ENCODE measurements around the gene TNN.

DNA sequence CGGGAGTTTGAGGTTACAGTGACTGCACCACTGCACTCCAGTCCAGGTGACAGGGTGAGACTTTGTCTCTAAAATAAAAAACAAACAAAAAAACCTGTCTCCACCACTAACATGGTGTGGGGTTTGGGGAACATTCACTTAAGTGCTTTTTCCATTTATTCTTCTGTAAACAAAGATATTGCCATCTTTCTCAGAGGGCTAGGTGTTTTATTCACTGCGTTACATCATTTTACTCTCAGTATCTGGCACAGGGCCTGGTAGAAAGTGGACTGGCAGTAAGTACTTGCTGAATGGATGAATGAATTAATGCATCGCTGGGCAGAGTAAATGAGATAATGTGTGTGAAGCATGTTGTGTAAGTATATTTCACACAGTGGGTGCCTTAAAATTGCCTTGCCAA, 104.9 kb downstream of the TNN start:
- TF ChIP-seq EZH2phosphoT487 (IDR thresholded peaks at IDR 0.05; ENCODE audit: borderline replicate concordance): no peak
- TF ChIP-seq, protein P1, sequence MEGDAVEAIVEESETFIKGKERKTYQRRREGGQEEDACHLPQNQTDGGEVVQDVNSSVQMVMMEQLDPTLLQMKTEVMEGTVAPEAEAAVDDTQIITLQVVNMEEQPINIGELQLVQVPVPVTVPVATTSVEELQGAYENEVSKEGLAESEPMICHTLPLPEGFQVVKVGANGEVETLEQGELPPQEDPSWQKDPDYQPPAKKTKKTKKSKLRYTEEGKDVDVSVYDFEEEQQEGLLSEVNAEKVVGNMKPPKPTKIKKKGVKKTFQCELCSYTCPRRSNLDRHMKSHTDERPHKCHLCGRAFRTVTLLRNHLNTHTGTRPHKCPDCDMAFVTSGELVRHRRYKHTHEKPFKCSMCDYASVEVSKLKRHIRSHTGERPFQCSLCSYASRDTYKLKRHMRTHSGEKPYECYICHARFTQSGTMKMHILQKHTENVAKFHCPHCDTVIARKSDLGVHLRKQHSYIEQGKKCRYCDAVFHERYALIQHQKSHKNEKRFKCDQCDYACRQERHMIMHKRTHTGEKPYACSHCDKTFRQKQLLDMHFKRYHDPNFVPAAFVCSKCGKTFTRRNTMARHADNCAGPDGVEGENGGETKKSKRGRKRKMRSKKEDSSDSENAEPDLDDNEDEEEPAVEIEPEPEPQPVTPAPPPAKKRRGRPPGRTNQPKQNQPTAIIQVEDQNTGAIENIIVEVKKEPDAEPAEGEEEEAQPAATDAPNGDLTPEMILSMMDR (conservative IDR thresholded peaks at IDR 0.05; ENCODE audit: low read length): no peak
